Lower leg skin (tissue), 3 donors: ENCODE results near the gene ACSF3.

ENCODE experiments used
- POLR2A ChIP-seq, 2 donors: fragments of 450-650 bp; IDR thresholded peaks; one replicate each; pipeline ENCODE4 v1.6.1; 2016 to 2017; ENCODE audit warnings: antibody characterized with exemption in 2 of 2, mild to moderate bottlenecking in 1 of 2, moderate library complexity in 1 of 2
- TF ChIP-seq, protein P1 (sequence below), 3 donors: fragments of 450-650 bp; IDR thresholded peaks; one replicate each; pipeline ENCODE4 v1.5.1; 2016; ENCODE audit warnings: antibody characterized with exemption in 3 of 3, mild to moderate bottlenecking in 3 of 3, moderate library complexity in 2 of 3

- TF ChIP-seq, protein P1, sequence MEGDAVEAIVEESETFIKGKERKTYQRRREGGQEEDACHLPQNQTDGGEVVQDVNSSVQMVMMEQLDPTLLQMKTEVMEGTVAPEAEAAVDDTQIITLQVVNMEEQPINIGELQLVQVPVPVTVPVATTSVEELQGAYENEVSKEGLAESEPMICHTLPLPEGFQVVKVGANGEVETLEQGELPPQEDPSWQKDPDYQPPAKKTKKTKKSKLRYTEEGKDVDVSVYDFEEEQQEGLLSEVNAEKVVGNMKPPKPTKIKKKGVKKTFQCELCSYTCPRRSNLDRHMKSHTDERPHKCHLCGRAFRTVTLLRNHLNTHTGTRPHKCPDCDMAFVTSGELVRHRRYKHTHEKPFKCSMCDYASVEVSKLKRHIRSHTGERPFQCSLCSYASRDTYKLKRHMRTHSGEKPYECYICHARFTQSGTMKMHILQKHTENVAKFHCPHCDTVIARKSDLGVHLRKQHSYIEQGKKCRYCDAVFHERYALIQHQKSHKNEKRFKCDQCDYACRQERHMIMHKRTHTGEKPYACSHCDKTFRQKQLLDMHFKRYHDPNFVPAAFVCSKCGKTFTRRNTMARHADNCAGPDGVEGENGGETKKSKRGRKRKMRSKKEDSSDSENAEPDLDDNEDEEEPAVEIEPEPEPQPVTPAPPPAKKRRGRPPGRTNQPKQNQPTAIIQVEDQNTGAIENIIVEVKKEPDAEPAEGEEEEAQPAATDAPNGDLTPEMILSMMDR (IDR thresholded peaks at IDR 0.05): no peak
- no peak for TF ChIP-seq POLR2A (IDR thresholded peaks at IDR 0.05)
These were observed 48.4 kb upstream of the ACSF3 start for GRCh38 chr16:89045181-89045815.
